ENCODE measurements around the gene ATP2A1. TPM values are rescaled to one million over a fixed set of nuclear protein-coding genes. Genes with fewer than 3 reads are reported as not detected.
"Not testable (repeated sequence)": the region's sequence is repeated elsewhere in the genome, so short reads cannot be mapped to it uniquely, and the experiment has no call there.

Gene ATP2A1
- total RNA-seq, 2 donors from 2014 or later = 0.40 to 2.9 TPM

- TF ChIP-seq, protein P1, sequence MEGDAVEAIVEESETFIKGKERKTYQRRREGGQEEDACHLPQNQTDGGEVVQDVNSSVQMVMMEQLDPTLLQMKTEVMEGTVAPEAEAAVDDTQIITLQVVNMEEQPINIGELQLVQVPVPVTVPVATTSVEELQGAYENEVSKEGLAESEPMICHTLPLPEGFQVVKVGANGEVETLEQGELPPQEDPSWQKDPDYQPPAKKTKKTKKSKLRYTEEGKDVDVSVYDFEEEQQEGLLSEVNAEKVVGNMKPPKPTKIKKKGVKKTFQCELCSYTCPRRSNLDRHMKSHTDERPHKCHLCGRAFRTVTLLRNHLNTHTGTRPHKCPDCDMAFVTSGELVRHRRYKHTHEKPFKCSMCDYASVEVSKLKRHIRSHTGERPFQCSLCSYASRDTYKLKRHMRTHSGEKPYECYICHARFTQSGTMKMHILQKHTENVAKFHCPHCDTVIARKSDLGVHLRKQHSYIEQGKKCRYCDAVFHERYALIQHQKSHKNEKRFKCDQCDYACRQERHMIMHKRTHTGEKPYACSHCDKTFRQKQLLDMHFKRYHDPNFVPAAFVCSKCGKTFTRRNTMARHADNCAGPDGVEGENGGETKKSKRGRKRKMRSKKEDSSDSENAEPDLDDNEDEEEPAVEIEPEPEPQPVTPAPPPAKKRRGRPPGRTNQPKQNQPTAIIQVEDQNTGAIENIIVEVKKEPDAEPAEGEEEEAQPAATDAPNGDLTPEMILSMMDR (IDR thresholded peaks at IDR 0.05) = no peak
- DNase-seq = peak; percentile 98
- no peaks in the 10 kb centered on the region for H3K27me3 ChIP-seq
- H3K27ac ChIP-seq = peak within 1 kb of the TSS; percentile 99
- H3K4me1 ChIP-seq = peaks cover 13% of the 10 kb centered on the region
- peak within 1 kb of the TSS; percentile 62 for H3K4me3 ChIP-seq
- peak within 1 kb of the TSS; percentile 94 to 95 for H3K9ac ChIP-seq (ENCODE audit: low read depth in 2 of 2, low read length in 2 of 2)
- intact Hi-C loops (cut with DNase I) = no loop called here
- no peaks in the 10 kb centered on the region for H3K36me3 ChIP-seq
- no peaks in the 10 kb centered on the region for H3K9me3 ChIP-seq
Measured at GRCh38 chr16:28924762-28925385, 46.6 kb downstream of the ATP2A1 start, which contains the start of gene RABEP2. TSS of gene RABEP2 (minus strand) at chr16:28925238. CDS start at chr16:28925163, 75 bp downstream.

GRCh38 chr16:28925386-28926228 lies 47.3 kb downstream of the ATP2A1 start:
- peak; percentile 82 for DNase-seq
- intact Hi-C loops (cut with DNase I) = no loop called here
- H3K27ac ChIP-seq = peak overlapping the region; percentile 99

DNA sequence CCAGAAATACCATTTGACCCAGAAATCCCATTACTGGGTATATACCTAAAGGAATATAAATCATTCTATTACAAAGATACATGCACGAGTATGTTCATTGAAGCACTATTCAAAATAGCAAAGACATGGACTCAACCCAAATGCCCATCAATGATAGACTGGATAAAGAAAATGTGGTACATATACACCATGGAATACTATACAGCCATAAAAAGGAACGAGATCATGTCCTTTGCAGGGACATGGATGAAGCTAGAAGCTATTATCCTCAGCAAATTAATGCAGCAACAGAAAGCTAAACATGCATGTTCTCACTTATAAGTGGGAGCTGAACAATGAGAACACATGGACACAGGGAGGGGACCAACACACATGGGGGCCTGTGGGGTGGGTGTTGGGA lies 48.0 kb downstream of the ATP2A1 start:
- H3K9ac ChIP-seq (ENCODE audit: low read depth in 2 of 2, low read length in 2 of 2); H3K27me3 ChIP-seq; intact Hi-C loops (cut with DNase I); H3K9me3 ChIP-seq; DNase-seq; H3K36me3 ChIP-seq: not testable (repeated sequence)
- Histone ChIP-seq H3K4me3 (peak overlapping the region; percentile 62), H3K4me1 (peaks cover 13% of the 10 kb centered on the region), H3K27ac (peak overlapping the region; percentile 99)

More at GRCh38 chr16:28925386-28926228, 47.3 kb downstream of the ATP2A1 start:
- no peaks in the 10 kb centered on the region for H3K36me3 ChIP-seq
- no peaks in the 10 kb centered on the region for H3K9me3 ChIP-seq
- peak overlapping the region; percentile 94 to 95 for H3K9ac ChIP-seq (ENCODE audit: low read depth in 2 of 2, low read length in 2 of 2)
- H3K4me1 ChIP-seq = peaks cover 13% of the 10 kb centered on the region
- no peaks in the 10 kb centered on the region for H3K27me3 ChIP-seq
- peak overlapping the region; percentile 62 for H3K4me3 ChIP-seq
- TF ChIP-seq, protein P1 (IDR thresholded peaks at IDR 0.05) = no peak

DNA sequence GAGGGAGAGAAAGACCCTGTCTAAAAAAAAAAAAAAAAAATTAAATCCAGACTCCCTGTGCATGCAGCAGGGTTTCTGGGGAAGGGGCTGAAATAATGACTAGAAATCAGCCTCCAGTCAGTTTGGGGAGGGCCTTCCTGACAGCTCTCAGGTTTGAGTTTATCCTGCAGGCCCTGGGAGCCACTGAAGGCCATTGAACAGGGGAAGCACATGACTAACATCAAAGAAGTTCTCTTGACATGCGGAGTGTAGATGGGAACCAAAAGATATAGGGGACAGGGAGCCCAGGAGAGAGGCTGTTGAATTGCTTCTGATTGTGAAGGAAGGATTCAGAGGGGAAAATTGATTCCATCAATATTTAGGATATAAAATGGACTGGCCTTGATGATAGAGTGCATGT lies 49.5 kb downstream of the ATP2A1 start:
- TF ChIP-seq, protein P1 (IDR thresholded peaks at IDR 0.05) = no peak
- Histone ChIP-seq H3K9me3 (no peaks in the 10 kb centered on the region), H3K9ac (ENCODE audit: low read depth in 2 of 2, low read length in 2 of 2) (no peak overlapping the region), H3K4me1 (peaks cover 13% of the 10 kb centered on the region), H3K27me3 (no peaks in the 10 kb centered on the region), H3K27ac (no peak overlapping the region), H3K4me3 (no peak overlapping the region), H3K36me3 (no peaks in the 10 kb centered on the region)
- no peak for DNase-seq
- intact Hi-C loops (cut with DNase I) = no loop called here

GRCh38 chr16:28930203-28930602 lies 51.9 kb downstream of the ATP2A1 start:
- Histone ChIP-seq H3K27ac (no peak overlapping the region), H3K4me3 (no peak overlapping the region), H3K4me1 (no peaks in the 10 kb centered on the region), H3K9ac (ENCODE audit: low read depth in 2 of 2, low read length in 2 of 2) (no peak overlapping the region), H3K36me3 (no peaks in the 10 kb centered on the region), H3K9me3 (no peaks in the 10 kb centered on the region), H3K27me3 (no peaks in the 10 kb centered on the region)
- intact Hi-C loops (cut with DNase I) = no loop called here
- DNase-seq = no peak
- TF ChIP-seq, protein P1 (IDR thresholded peaks at IDR 0.05) = no peak

Data from colonic mucosa (tissue), 4 donors.